Transverse colon (tissue), 3 donors: ENCODE data around the gene MAP3K7.

Experiments used
- CTCF ChIP-seq, 5 experiments: fragments of 200-600 bp in 3 of 5; fragments of 450-650 bp in 2 of 5; sonication (generic) in 3 of 5; IDR thresholded peaks; 1 replicate in 2 of 5; 2 replicates in 3 of 5; pipeline ENCODE4 v1.5.1; 2016 to 2017; ENCODE audit warnings: antibody characterized with exemption in 5 of 5, inconsistent platforms in 3 of 5, mild to moderate bottlenecking in 2 of 5, moderate library complexity in 1 of 5
- POLR2A ChIP-seq: fragments of 450-650 bp; IDR thresholded peaks from one replicate; pipeline ENCODE4 v1.6.1; 2016; ENCODE audit warnings: antibody characterized with exemption, mild to moderate bottlenecking, moderate library complexity

- TF ChIP-seq CTCF (IDR thresholded peaks at IDR 0.05) (no peak), POLR2A (no peak)
Observed at GRCh38 chr6:90477366-90477765, 109.5 kb downstream of the MAP3K7 start.
